Measurements from ENCODE around the gene ADM.

Gene ADM

GRCh38 chr11:10349806-10350205, 44.9 kb downstream of the ADM start:
- no peak for DNase-seq (ENCODE audit: low read depth)
- H3K4me3 ChIP-seq (ENCODE audit: low read depth, low read length), result no peak overlapping the region
- TF ChIP-seq, protein P1, sequence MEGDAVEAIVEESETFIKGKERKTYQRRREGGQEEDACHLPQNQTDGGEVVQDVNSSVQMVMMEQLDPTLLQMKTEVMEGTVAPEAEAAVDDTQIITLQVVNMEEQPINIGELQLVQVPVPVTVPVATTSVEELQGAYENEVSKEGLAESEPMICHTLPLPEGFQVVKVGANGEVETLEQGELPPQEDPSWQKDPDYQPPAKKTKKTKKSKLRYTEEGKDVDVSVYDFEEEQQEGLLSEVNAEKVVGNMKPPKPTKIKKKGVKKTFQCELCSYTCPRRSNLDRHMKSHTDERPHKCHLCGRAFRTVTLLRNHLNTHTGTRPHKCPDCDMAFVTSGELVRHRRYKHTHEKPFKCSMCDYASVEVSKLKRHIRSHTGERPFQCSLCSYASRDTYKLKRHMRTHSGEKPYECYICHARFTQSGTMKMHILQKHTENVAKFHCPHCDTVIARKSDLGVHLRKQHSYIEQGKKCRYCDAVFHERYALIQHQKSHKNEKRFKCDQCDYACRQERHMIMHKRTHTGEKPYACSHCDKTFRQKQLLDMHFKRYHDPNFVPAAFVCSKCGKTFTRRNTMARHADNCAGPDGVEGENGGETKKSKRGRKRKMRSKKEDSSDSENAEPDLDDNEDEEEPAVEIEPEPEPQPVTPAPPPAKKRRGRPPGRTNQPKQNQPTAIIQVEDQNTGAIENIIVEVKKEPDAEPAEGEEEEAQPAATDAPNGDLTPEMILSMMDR (IDR thresholded peaks at IDR 0.05; ENCODE audit: low read depth, low read length), result no peak
- no peak for TF ChIP-seq MYC (IDR thresholded peaks at IDR 0.05; ENCODE audit: low read depth, low read length)
- TF ChIP-seq POLR2A (IDR thresholded peaks at IDR 0.05; ENCODE audit: extremely low read depth, insufficient read length), result no peak
- TF ChIP-seq, protein P2, sequence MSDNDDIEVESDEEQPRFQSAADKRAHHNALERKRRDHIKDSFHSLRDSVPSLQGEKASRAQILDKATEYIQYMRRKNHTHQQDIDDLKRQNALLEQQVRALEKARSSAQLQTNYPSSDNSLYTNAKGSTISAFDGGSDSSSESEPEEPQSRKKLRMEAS (IDR thresholded peaks at IDR 0.05; ENCODE audit: low read depth, low read length), result no peak

DNA sequence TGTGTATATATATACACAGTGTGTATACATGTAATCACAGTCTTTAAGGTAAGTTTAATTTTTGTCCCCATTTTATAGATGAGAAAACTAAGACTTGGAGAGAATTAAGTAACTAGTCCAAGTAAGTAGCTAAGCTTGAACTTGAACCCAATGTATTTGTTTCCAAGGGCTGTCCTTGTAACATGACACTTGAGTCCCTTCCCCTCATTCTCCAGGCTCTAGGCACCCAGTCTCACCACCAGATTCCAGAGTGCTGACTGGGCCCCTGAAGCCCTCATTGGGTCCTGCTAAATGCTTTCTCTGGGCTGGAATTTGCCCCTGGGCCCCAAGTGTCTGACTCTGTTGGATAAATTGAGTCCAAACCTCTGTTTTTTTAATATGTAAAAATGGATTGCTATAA, 45.5 kb downstream of the ADM start:
- DNase-seq (ENCODE audit: low read depth), result no peak
- H3K4me3 ChIP-seq (ENCODE audit: low read depth, low read length), result no peak overlapping the region

GRCh38 chr11:10351435-10351764, 46.5 kb downstream of the ADM start:
- DNase-seq (ENCODE audit: low read depth), result no peak
- TF ChIP-seq POLR2A (IDR thresholded peaks at IDR 0.05; ENCODE audit: extremely low read depth, insufficient read length) (no peak), MYC (IDR thresholded peaks at IDR 0.05; ENCODE audit: low read depth, low read length) (no peak)
- TF ChIP-seq, protein P1 (IDR thresholded peaks at IDR 0.05; ENCODE audit: low read depth, low read length), result no peak
- TF ChIP-seq, protein P2 (IDR thresholded peaks at IDR 0.05; ENCODE audit: low read depth, low read length), result no peak
- no peak overlapping the region for H3K4me3 ChIP-seq (ENCODE audit: low read depth, low read length)

More for the DNA sequence above, 45.5 kb downstream of the ADM start:
- TF ChIP-seq, protein P2 (IDR thresholded peaks at IDR 0.05; ENCODE audit: low read depth, low read length), result no peak
- no peak for TF ChIP-seq POLR2A (IDR thresholded peaks at IDR 0.05; ENCODE audit: extremely low read depth, insufficient read length)
- no peak for TF ChIP-seq MYC (IDR thresholded peaks at IDR 0.05; ENCODE audit: low read depth, low read length)
- TF ChIP-seq, protein P1 (IDR thresholded peaks at IDR 0.05; ENCODE audit: low read depth, low read length), result no peak

DNA sequence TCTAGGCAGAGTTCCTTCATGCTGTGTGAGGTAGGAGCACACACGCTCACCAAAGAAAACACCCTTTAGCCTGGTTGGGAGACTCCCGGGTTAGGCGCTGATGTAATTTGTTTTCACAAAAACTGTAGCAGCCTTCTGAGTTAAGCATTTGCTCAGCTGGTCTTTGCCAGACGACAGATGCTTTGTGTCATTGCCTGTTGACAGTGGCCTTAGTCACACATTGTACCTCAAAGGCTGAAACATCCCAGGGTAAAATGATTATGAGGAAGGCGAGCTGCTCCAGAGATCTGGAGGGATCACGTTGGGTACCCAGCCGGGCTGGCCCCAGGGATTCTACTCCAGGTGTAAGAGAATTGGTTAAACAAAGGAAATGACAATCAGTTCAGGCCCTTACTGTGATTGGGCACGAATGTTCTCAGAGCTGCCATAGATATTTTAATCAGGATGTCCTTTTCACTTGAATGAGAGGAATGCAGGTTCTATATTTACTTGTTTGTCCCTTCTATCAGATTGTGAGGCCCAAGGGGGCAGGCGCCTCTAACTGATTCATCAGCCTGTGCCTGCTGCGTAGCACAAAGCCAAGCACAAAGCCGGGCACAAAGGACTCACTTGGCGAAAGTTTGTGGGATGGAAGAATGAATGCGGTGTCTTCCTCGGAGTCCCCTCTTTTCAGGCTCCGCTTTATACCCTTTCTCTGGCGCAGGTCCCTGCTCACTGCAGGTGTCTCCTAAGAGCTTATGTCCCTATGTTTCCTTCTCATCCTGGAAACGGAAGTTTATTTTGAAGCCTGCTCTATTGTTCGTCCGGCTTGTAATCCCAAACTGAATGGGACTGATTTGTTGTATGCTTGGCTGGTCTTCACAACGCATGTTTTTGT, 47.1 kb downstream of the ADM start:
- H3K4me3 ChIP-seq (ENCODE audit: low read depth, low read length), result no peak overlapping the region
- DNase-seq (ENCODE audit: low read depth), result no peak
- TF ChIP-seq POLR2A (IDR thresholded peaks at IDR 0.05; ENCODE audit: extremely low read depth, insufficient read length) (no peak), MYC (IDR thresholded peaks at IDR 0.05; ENCODE audit: low read depth, low read length) (no peak)
- TF ChIP-seq, protein P2 (IDR thresholded peaks at IDR 0.05; ENCODE audit: low read depth, low read length), result no peak
- TF ChIP-seq, protein P1 (IDR thresholded peaks at IDR 0.05; ENCODE audit: low read depth, low read length), result no peak

- TF ChIP-seq MYC (IDR thresholded peaks at IDR 0.05; ENCODE audit: low read depth, low read length), result no peak
- no peak for TF ChIP-seq POLR2A (IDR thresholded peaks at IDR 0.05; ENCODE audit: extremely low read depth, insufficient read length)
- TF ChIP-seq, protein P1 (IDR thresholded peaks at IDR 0.05; ENCODE audit: low read depth, low read length), result no peak
- TF ChIP-seq, protein P2 (IDR thresholded peaks at IDR 0.05; ENCODE audit: low read depth, low read length), result no peak
- no peak for DNase-seq (ENCODE audit: low read depth)
- no peak overlapping the region for H3K4me3 ChIP-seq (ENCODE audit: low read depth, low read length)
Observed at GRCh38 chr11:10352921-10353550, 48.2 kb downstream of the ADM start.
